BLaER1 (cell line): Measurements from ENCODE around the gene HCN2.
"Not testable (repeated sequence)": the region's sequence is repeated elsewhere in the genome, so short reads cannot be mapped to it uniquely, and the experiment has no call there.

Source experiments
- H3K27ac ChIP-seq: shearing (Covaris generic); formaldehyde crosslinking; 2 replicates; pipeline ENCODE4 v1.8.1; 2022
- H3K27me3 ChIP-seq: shearing (Covaris generic); formaldehyde crosslinking; 2 replicates; pipeline ENCODE4 v1.8.1; 2022
- H3K36me3 ChIP-seq: shearing (Covaris generic); formaldehyde crosslinking; 2 replicates; pipeline ENCODE4 v1.8.1; 2022
- H3K4me1 ChIP-seq: shearing (Covaris generic); formaldehyde crosslinking; 2 replicates; pipeline ENCODE4 v1.8.1; 2022
- H3K4me2 ChIP-seq: shearing (Covaris generic); formaldehyde crosslinking; 2 replicates; pipeline ENCODE4 v1.8.1; 2022
- H3K4me3 ChIP-seq: shearing (Covaris generic); formaldehyde crosslinking; 2 replicates; pipeline ENCODE4 v1.8.1; 2022
- H3K9ac ChIP-seq: shearing (Covaris generic); formaldehyde crosslinking; 2 replicates; pipeline ENCODE4 v1.8.1; 2022
- H3K9me3 ChIP-seq: shearing (Covaris generic); formaldehyde crosslinking; 2 replicates; pipeline ENCODE4 v1.8.1; 2022
- H4K20me1 ChIP-seq: shearing (Covaris generic); formaldehyde crosslinking; 2 replicates; pipeline ENCODE4 v1.8.1; 2022
- Cebpa-rat ChIP-seq: shearing (Covaris generic); IDR thresholded peaks from 2 replicates; pipeline ENCODE4 v1.8.1; 2022

The HCN2 gene

DNA sequence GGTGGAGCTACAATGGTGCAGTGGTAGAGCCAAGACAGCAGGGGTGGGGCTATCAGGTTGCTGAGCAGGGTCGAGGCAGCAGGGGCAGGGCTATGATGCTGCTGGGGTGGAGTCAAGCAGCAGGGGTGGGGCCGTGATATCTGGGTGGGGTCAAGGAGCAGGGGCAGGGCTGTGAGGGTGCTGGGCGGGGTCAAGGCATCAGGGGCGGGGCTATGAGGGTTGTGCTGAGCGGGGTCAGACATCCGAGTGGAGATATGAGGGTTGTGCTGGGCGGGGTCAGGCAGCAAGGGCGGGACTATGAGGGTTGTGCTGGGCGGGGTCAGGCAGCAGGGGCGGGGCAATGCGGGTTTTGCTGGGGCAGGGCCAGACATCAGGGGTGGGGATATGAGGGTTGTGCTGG, 14.7 kb downstream of the HCN2 start:
- Histone ChIP-seq H3K27me3 (no peaks in the 10 kb centered on the region), H3K4me1 (peaks cover 24% of the 10 kb centered on the region), H3K27ac (no peak overlapping the region), H3K4me2 (no peak overlapping the region), H4K20me1 (no peaks in the 10 kb centered on the region), H3K4me3 (no peak overlapping the region), H3K9ac (no peak overlapping the region), H3K9me3 (peaks cover 24% of the 10 kb centered on the region), H3K36me3 (no peaks in the 10 kb centered on the region)
- TF ChIP-seq Cebpa-rat, result no peak

DNA sequence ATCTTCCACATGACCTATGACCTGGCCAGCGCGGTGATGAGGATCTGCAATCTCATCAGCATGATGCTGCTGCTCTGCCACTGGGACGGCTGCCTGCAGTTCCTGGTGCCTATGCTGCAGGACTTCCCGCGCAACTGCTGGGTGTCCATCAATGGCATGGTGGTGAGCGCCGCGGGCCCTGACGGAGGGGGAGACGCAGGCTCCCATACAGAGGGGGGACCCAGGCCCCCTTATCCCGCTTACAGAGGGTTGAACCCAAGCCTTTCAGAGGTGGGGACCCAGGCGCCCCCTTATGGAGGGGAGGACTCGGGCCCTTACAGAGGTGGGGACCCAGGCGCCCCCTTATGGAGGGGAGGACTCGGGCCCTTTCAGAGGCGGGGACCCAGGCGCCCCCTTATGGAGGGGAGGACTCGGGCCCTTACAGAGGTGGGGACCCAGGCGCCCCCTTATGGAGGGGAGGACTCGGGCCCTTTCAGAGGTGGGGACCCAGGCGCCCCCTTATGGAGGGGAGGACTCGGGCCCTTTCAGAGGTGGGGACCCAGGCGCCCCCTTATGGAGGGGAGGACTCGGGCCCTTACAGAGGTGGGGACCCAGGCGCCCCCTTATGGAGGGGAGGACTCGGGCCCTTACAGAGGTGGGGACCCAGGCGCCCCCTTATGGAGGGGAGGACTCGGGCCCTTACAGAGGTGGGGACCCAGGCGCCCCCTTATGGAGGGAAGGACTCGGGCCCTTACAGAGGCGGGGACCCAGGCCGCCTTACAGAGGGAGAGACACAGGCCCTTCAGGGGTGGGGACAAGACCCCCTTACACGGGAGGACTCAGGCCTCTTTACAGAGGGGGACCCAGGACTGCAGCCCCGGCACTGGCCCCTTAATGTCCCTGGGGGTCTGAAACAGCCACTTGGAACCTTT, 15.6 kb downstream of the HCN2 start:
- H3K27me3 ChIP-seq, H3K27ac ChIP-seq, H4K20me1 ChIP-seq, H3K36me3 ChIP-seq, H3K4me3 ChIP-seq, H3K9ac ChIP-seq, H3K4me2 ChIP-seq: not testable (repeated sequence)
- peaks cover 34% of the 10 kb centered on the region for H3K4me1 ChIP-seq
- peaks cover 24% of the 10 kb centered on the region for H3K9me3 ChIP-seq

DNA sequence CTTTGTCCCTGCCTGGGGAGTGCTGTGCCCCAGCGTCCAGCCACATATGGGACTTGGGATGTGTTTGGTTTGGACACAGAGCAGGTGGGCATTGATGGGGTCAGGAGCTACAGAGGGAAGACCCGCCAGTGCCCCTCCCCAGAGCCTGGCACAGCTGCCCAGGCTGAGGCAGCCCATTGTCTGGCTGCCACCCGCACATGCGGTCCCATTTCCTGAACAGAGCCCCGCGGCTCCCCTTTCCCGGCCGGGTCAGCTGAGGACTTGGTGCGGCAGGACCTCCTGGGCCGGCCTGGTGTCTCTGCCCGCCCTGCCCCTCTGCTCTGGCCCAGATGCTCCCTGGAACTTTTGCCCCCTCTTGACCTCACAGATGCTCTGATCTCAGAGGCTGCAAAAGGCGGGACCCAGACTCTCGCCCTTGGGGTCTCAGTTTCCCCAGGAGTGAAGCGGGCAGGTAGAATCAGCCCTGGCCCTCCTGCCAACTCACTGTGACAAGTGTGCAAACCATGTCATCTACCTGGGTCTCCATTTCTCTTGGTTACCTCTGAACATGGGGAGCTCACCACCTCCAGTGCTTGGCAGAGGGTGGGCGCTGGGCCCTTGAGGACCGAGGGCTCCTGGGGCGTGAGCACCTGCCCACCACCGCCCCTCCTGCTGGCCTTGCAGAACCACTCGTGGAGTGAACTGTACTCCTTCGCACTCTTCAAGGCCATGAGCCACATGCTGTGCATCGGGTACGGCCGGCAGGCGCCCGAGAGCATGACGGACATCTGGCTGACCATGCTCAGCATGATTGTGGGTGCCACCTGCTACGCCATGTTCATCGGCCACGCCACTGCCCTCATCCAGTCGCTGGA, 17.8 kb downstream of the HCN2 start:
- peak overlapping the region; percentile 85; the same call in 1 of the 2 replicates for H3K27ac ChIP-seq
- 0 out of 2 replicates have a peak overlapping the region, but pooled peaks have one; percentile 48 for H3K9ac ChIP-seq

DNA sequence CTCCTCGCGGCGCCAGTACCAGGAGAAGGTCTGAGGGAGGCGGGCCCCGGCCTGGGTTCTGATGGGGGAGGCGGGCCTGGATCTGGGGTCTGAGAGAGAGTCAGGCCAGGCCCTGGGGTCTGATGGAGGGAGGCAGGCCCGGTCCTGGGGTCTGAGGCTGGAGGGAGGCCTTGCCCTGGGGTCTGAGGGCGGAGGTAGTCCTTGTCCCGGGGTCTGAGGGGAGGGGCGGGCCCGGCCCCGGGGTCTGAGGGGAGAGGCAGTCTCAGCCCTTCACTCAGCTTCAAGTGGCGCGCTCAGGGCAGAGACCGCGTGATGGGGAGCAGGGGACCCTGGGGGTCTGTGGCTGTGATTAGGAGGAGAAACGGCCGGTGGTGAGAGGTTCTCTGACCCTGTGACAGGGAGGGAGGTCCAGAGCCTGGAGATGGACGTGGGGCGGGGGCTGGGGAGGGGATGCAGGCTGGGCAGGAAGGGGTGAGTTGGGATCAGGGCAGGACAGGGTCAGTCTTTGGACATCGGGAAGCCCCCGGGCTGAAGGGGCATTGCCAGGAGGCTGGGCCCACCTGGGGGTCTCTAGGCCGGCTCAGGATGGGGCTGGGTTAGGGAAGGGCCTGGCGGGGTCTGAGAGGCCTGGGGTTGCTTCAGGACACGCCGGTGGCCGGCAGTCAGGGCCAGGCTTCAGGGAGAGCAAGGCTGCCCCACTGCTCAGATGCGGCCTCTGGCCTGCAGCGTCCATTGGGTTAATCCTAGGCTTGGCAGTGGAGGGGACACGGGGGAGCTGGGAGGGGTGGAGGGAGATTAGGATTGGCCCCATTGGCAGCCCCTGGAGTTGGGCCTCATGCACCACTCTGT, 18.7 kb downstream of the HCN2 start:
- no peak overlapping the region for H3K4me3 ChIP-seq
- H3K27ac ChIP-seq, result peak overlapping the region; percentile 85
- peaks cover 59% of the 10 kb centered on the region for H3K4me1 ChIP-seq

More for the DNA sequence above, 17.8 kb downstream of the HCN2 start:
- no peak for TF ChIP-seq Cebpa-rat
- Histone ChIP-seq H4K20me1 (no peaks in the 10 kb centered on the region), H3K4me3 (no peak overlapping the region), H3K36me3 (no peaks in the 10 kb centered on the region), H3K9me3 (peaks cover 7% of the 10 kb centered on the region; the same call in 1 of the 2 replicates), H3K4me1 (peaks cover 52% of the 10 kb centered on the region), H3K4me2 (peak overlapping the region; percentile 91; the same call in 1 of the 2 replicates), H3K27me3 (no peaks in the 10 kb centered on the region)

DNA sequence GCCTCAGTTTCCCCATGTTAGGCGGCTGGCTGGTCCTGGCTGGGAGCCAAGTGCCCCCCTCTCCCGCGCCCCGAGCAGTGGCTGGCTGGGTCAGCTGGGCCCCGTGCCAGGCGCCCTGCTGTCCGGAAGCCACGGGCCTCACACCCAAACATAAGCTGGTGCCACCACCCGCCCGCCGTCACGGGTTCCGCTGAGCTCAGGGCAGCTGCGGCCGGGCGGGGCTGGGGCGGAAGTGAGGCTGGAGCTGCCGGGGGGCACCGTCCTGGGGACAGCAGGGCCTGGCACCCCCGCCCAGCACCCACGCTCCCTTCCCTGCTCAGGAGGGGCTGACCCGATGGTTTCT, 19.3 kb downstream of the HCN2 start:
- H3K4me2 ChIP-seq, result peak overlapping the region; percentile 91
- peaks cover 59% of the 10 kb centered on the region for H3K4me1 ChIP-seq
- H4K20me1 ChIP-seq, result no peaks in the 10 kb centered on the region
- TF ChIP-seq Cebpa-rat, result no peak
- peak overlapping the region; percentile 56; the same call in 1 of the 2 replicates for H3K4me3 ChIP-seq
- H3K36me3 ChIP-seq, result peaks cover 7% of the 10 kb centered on the region
- no peaks in the 10 kb centered on the region for H3K27me3 ChIP-seq
- H3K9ac ChIP-seq, result peak overlapping the region; percentile 48; the same call in 1 of the 2 replicates
- H3K9me3 ChIP-seq, result no peaks in the 10 kb centered on the region
- peak overlapping the region; percentile 85 for H3K27ac ChIP-seq

More for the DNA sequence above, 18.7 kb downstream of the HCN2 start:
- TF ChIP-seq Cebpa-rat, result no peak
- Histone ChIP-seq H3K27me3 (no peaks in the 10 kb centered on the region), H3K9me3 (no peaks in the 10 kb centered on the region), H3K36me3 (peaks cover 7% of the 10 kb centered on the region), H4K20me1 (no peaks in the 10 kb centered on the region), H3K4me2 (peak overlapping the region; percentile 91), H3K9ac (peak overlapping the region; percentile 48; the same call in 1 of the 2 replicates)

DNA sequence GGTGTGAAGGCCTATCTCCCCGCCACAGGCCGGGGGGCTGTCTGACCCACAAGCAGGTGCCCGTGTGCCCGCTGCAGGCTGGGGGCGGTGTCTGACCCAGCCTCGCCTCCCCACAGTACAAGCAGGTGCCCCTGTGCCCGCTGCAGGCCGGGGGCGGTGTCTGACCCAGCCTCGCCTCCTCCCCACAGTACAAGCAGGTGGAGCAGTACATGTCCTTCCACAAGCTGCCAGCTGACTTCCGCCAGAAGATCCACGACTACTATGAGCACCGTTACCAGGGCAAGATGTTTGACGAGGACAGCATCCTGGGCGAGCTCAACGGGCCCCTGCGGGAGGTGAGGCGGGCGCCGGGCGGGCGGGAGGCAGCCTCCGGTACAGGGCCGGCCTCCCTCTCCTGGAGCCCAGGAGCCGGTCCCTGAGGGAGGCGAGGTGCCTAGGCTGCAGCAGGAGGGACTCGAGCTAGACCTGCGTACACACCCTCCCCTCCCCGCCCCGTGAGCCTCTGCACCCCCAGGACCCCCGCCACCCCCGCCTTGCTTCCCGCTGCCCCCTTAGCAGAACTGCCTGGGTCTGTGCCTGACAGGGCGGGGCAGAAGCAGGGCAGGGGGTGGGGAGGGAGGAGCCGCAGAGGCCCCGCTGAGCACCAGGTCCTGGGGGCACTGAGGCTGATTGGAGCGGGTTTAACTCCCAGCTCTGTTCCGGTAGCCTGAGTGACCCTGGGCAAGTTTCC, 20.6 kb downstream of the HCN2 start:
- H3K27me3 ChIP-seq, result no peaks in the 10 kb centered on the region
- no peaks in the 10 kb centered on the region for H3K9me3 ChIP-seq
- H3K4me3 ChIP-seq, result peak overlapping the region; percentile 56
- peak overlapping the region; percentile 60 for H3K9ac ChIP-seq
- peak overlapping the region; percentile 91 for H3K4me2 ChIP-seq
- H3K36me3 ChIP-seq, result peaks cover 18% of the 10 kb centered on the region
- H3K27ac ChIP-seq, result peak overlapping the region; percentile 85
- peaks cover 59% of the 10 kb centered on the region for H3K4me1 ChIP-seq
- no peaks in the 10 kb centered on the region for H4K20me1 ChIP-seq
- TF ChIP-seq Cebpa-rat, result no peak

DNA sequence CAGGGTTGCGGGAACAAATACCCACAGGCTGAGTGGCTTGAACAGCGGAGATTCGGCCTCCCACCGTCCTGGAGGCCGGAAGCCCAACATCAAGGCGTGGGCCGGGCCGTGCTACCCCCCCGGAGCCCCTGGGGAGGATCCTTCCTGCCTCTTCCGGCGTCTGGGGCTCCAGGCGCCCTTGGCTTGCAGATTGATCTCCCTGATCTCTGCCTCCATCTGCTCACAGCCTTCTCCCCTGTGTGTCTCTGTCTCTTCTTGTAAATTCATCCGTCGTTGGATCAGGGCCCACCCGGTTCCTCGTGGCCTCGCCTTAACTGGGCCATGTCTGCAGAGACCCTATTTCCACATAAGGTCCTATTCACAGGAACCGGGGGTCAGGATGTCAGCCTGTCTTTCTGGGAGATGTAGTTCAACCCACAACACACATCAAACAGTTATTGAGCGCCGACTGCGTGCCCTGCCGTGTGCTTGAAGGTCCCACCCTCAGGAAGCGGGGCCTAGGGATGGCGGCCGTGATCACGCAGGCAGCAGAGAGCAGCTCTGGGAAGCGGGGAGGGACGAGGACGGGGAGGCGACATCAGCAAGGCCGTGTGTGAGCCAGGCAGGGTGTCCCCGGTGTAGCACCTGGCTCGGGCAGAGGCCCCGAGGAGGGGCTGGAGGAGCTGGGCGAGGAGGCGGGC, 21.3 kb downstream of the HCN2 start:
- H3K27ac ChIP-seq, result peak overlapping the region; percentile 85
- peak overlapping the region; percentile 56 for H3K4me3 ChIP-seq
- H3K27me3 ChIP-seq, result no peaks in the 10 kb centered on the region
- no peak; the same call in 1 of the 2 replicates for TF ChIP-seq Cebpa-rat
- no peaks in the 10 kb centered on the region for H3K9me3 ChIP-seq
- H3K4me1 ChIP-seq, result peaks cover 64% of the 10 kb centered on the region
- peaks cover 23% of the 10 kb centered on the region for H3K36me3 ChIP-seq
- H3K9ac ChIP-seq, result peak overlapping the region; percentile 60
- H3K4me2 ChIP-seq, result peak overlapping the region; percentile 91
- H4K20me1 ChIP-seq, result 0 out of 2 replicates have a peak, but pooled peaks cover 4% of the 10 kb centered on the region

DNA sequence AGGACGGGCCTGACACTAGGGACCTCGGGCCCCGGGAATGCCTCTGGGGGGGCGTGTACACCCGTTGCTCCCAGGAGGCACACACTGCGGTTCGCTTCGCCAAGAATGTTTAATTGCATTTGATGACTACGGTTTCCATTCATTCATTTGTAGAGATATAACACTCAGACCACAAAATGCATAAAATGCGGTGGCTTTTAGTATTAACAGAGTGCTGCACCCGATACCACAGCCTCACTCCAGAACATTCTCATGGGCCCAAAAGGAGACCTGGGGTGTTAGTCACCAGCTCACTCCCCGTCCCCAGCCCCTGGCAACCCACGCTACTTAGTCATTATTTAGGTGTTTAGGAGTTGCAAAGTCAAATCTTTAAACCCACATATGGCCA, 21.8 kb downstream of the HCN2 start:
- Histone ChIP-seq H3K9me3 (no peaks in the 10 kb centered on the region), H3K4me1 (peaks cover 64% of the 10 kb centered on the region), H3K27me3 (no peaks in the 10 kb centered on the region), H4K20me1 (0 out of 2 replicates have a peak, but pooled peaks cover 4% of the 10 kb centered on the region), H3K27ac (peak overlapping the region; percentile 85), H3K36me3 (peaks cover 23% of the 10 kb centered on the region), H3K4me3 (peak overlapping the region; percentile 56), H3K4me2 (peak overlapping the region; percentile 91), H3K9ac (peak overlapping the region; percentile 60)
- TF ChIP-seq Cebpa-rat, result no peak
